T-helper 1 cell treated with Interleukin-12 subunit alpha and Interleukin-12 subunit beta and Interleukin-4 antibody, amounts not matched to agents 30 μg/mL and 1 μg/mL, for 36 hours (primary cell): Measurements from ENCODE around the gene POLR2E.
"Not testable (repeated sequence)": the region's sequence is repeated elsewhere in the genome, so short reads cannot be mapped to it uniquely, and the experiment has no call there.

Experiments
- H3K27ac Mint-ChIP-seq: one replicate; pipeline ENCODE4 v1.8.0; 2021; ENCODE audit warnings: mild to moderate bottlenecking, mixed read lengths
- H3K27me3 Mint-ChIP-seq: one replicate; pipeline ENCODE4 v1.8.0; 2021; ENCODE audit warnings: low read depth, mixed read lengths
- H3K36me3 Mint-ChIP-seq: one replicate; pipeline ENCODE4 v1.8.0; 2021; ENCODE audit warnings: low read depth, mixed read lengths
- H3K4me1 Mint-ChIP-seq: one replicate; pipeline ENCODE4 v1.8.0; 2021; ENCODE audit warnings: low read depth, mixed read lengths
- H3K4me3 Mint-ChIP-seq: one replicate; pipeline ENCODE4 v1.8.0; 2021; ENCODE audit warnings: mild to moderate bottlenecking, moderate library complexity, mixed read lengths
- H3K9me3 Mint-ChIP-seq: one replicate; pipeline ENCODE4 v1.8.0; 2021; ENCODE audit warnings: mixed read lengths

The POLR2E gene

GRCh38 chr19:1131718-1132551 is 36.8 kb upstream of the POLR2E start:
- peak overlapping the region; percentile 82 for H3K27ac Mint-ChIP-seq
- H3K4me3 Mint-ChIP-seq, result peak overlapping the region; percentile 86
- H3K27me3 Mint-ChIP-seq, result no peaks in the 10 kb centered on the region
- peaks cover 11% of the 10 kb centered on the region for H3K36me3 Mint-ChIP-seq
- H3K9me3 Mint-ChIP-seq, result no peaks in the 10 kb centered on the region
- H3K4me1 Mint-ChIP-seq, result peaks cover 22% of the 10 kb centered on the region

GRCh38 chr19:1130771-1131717 is 35.9 kb upstream of the POLR2E start:
- H3K9me3 Mint-ChIP-seq, result no peaks in the 10 kb centered on the region
- no peaks in the 10 kb centered on the region for H3K27me3 Mint-ChIP-seq
- H3K4me1 Mint-ChIP-seq, result peaks cover 19% of the 10 kb centered on the region
- H3K27ac Mint-ChIP-seq, result peak overlapping the region; percentile 75
- H3K4me3 Mint-ChIP-seq, result peak overlapping the region; percentile 86
- H3K36me3 Mint-ChIP-seq, result peaks cover 13% of the 10 kb centered on the region

- Mint-ChIP-seq H3K9me3 (no peaks in the 10 kb centered on the region), H3K4me3 (peak overlapping the region; percentile 86)
Observed at GRCh38 chr19:1129535-1129934, 34.4 kb upstream of the POLR2E start.

GRCh38 chr19:1129084-1129483 is 33.9 kb upstream of the POLR2E start:
- H3K27ac Mint-ChIP-seq, H3K27me3 Mint-ChIP-seq, H3K9me3 Mint-ChIP-seq: not testable (repeated sequence)

More at GRCh38 chr19:1129535-1129934, 34.4 kb upstream of the POLR2E start:
- Mint-ChIP-seq H3K4me1 (peaks cover 15% of the 10 kb centered on the region), H3K27me3 (no peaks in the 10 kb centered on the region), H3K36me3 (peaks cover 18% of the 10 kb centered on the region), H3K27ac (no peak overlapping the region)

GRCh38 chr19:1128106-1128505 is 32.9 kb upstream of the POLR2E start:
- Mint-ChIP-seq H3K27ac (no peak overlapping the region), H3K9me3 (no peaks in the 10 kb centered on the region), H3K4me3 (no peak overlapping the region), H3K4me1 (peaks cover 11% of the 10 kb centered on the region), H3K27me3 (no peaks in the 10 kb centered on the region), H3K36me3 (peaks cover 22% of the 10 kb centered on the region)

More at GRCh38 chr19:1129084-1129483, 33.9 kb upstream of the POLR2E start:
- Mint-ChIP-seq H3K4me1 (peaks cover 15% of the 10 kb centered on the region), H3K36me3 (peaks cover 18% of the 10 kb centered on the region), H3K4me3 (peak overlapping the region; percentile 7)

GRCh38 chr19:1126984-1127760 is 32.0 kb upstream of the POLR2E start:
- Mint-ChIP-seq H3K27ac (no peak overlapping the region), H3K9me3 (no peaks in the 10 kb centered on the region), H3K36me3 (peaks cover 26% of the 10 kb centered on the region), H3K4me3 (no peak overlapping the region), H3K4me1 (peaks cover 13% of the 10 kb centered on the region), H3K27me3 (no peaks in the 10 kb centered on the region)

- H3K27me3 Mint-ChIP-seq, result no peaks in the 10 kb centered on the region
- no peak overlapping the region for H3K4me3 Mint-ChIP-seq
- peaks cover 32% of the 10 kb centered on the region for H3K36me3 Mint-ChIP-seq
- no peaks in the 10 kb centered on the region for H3K9me3 Mint-ChIP-seq
- H3K27ac Mint-ChIP-seq, result no peak overlapping the region
- peaks cover 15% of the 10 kb centered on the region for H3K4me1 Mint-ChIP-seq
Observed at GRCh38 chr19:1125601-1126467, 30.7 kb upstream of the POLR2E start.

- Mint-ChIP-seq H3K4me3 (no peak overlapping the region), H3K36me3 (peaks cover 25% of the 10 kb centered on the region), H3K4me1 (peaks cover 11% of the 10 kb centered on the region), H3K9me3 (no peaks in the 10 kb centered on the region), H3K27me3 (no peaks in the 10 kb centered on the region), H3K27ac (no peak overlapping the region)
Observed at GRCh38 chr19:1123885-1124677, 28.9 kb upstream of the POLR2E start.

- Mint-ChIP-seq H3K9me3 (no peaks in the 10 kb centered on the region), H3K27me3 (no peaks in the 10 kb centered on the region), H3K4me3 (no peak overlapping the region), H3K4me1 (peaks cover 11% of the 10 kb centered on the region), H3K27ac (no peak overlapping the region), H3K36me3 (peaks cover 25% of the 10 kb centered on the region)
Observed at GRCh38 chr19:1123381-1123780, 28.2 kb upstream of the POLR2E start.

- peaks cover 11% of the 10 kb centered on the region for H3K4me1 Mint-ChIP-seq
- peaks cover 27% of the 10 kb centered on the region for H3K36me3 Mint-ChIP-seq
- H3K4me3 Mint-ChIP-seq, result no peak overlapping the region
- H3K27ac Mint-ChIP-seq, result no peak overlapping the region
- no peaks in the 10 kb centered on the region for H3K9me3 Mint-ChIP-seq
- H3K27me3 Mint-ChIP-seq, result no peaks in the 10 kb centered on the region
Observed at GRCh38 chr19:1122972-1123363, 27.8 kb upstream of the POLR2E start.

- Mint-ChIP-seq H3K4me1 (peaks cover 10% of the 10 kb centered on the region), H3K27me3 (no peaks in the 10 kb centered on the region), H3K4me3 (no peak overlapping the region), H3K27ac (no peak overlapping the region), H3K36me3 (peaks cover 27% of the 10 kb centered on the region), H3K9me3 (no peaks in the 10 kb centered on the region)
Observed at GRCh38 chr19:1122021-1122971, 27.1 kb upstream of the POLR2E start.

- H3K4me3 Mint-ChIP-seq, result no peak overlapping the region
Observed at GRCh38 chr19:1121395-1121794, 26.2 kb upstream of the POLR2E start.

More at GRCh38 chr19:1121395-1121794, 26.2 kb upstream of the POLR2E start:
- Mint-ChIP-seq H3K9me3 (no peaks in the 10 kb centered on the region), H3K36me3 (peaks cover 22% of the 10 kb centered on the region), H3K4me1 (peaks cover 7% of the 10 kb centered on the region), H3K27me3 (no peaks in the 10 kb centered on the region), H3K27ac (no peak overlapping the region)
